IPS DF 6.9 (cell line): ENCODE measurements around the gene PIGZ.

ENCODE experiments used
- DNase-seq: peaks from one replicate; pipeline ENCODE4 v3.0.0-alpha.2; 2013; ENCODE audit warnings: low read depth, low spot score
- H3K27ac ChIP-seq: one replicate; pipeline ENCODE4 v1.5.1; 2013; ENCODE audit warnings: low read length, control low read depth
- H3K27me3 ChIP-seq: 2 replicates; pipeline ENCODE4 v1.6.1; 2013; ENCODE audit warnings: mild to moderate bottlenecking, low read length; ENCODE audit not compliant: control insufficient read depth, insufficient read depth
- H3K36me3 ChIP-seq: 2 replicates; pipeline ENCODE4 v1.6.1; 2013; ENCODE audit warnings: low read length; ENCODE audit not compliant: control insufficient read depth, insufficient read depth
- H3K4me1 ChIP-seq: 2 replicates; pipeline ENCODE4 v1.6.1; 2013; ENCODE audit warnings: low read length; ENCODE audit not compliant: control insufficient read depth, insufficient read depth
- H3K4me3 ChIP-seq: 2 replicates; pipeline ENCODE4 v1.5.1; 2013; ENCODE audit warnings: mild to moderate bottlenecking, low read length
- H3K9me3 ChIP-seq: 2 replicates; pipeline ENCODE4 v1.6.1; 2013; ENCODE audit warnings: low read length, inconsistent platforms; ENCODE audit not compliant: control insufficient read depth, insufficient read depth
- WGBS: extraction: QIAGEN DNeasy Blood & Tissue Kit; methylation state at CpG from one replicate; pipeline ENCODE4 v1.1.7; 2013; ENCODE audit warnings: mixed read lengths, missing lambda C conversion rate; ENCODE audit not compliant: insufficient read length, insufficient coverage; 5-methylcytosine and 5-hydroxymethylcytosine counted together

Gene PIGZ

DNA sequence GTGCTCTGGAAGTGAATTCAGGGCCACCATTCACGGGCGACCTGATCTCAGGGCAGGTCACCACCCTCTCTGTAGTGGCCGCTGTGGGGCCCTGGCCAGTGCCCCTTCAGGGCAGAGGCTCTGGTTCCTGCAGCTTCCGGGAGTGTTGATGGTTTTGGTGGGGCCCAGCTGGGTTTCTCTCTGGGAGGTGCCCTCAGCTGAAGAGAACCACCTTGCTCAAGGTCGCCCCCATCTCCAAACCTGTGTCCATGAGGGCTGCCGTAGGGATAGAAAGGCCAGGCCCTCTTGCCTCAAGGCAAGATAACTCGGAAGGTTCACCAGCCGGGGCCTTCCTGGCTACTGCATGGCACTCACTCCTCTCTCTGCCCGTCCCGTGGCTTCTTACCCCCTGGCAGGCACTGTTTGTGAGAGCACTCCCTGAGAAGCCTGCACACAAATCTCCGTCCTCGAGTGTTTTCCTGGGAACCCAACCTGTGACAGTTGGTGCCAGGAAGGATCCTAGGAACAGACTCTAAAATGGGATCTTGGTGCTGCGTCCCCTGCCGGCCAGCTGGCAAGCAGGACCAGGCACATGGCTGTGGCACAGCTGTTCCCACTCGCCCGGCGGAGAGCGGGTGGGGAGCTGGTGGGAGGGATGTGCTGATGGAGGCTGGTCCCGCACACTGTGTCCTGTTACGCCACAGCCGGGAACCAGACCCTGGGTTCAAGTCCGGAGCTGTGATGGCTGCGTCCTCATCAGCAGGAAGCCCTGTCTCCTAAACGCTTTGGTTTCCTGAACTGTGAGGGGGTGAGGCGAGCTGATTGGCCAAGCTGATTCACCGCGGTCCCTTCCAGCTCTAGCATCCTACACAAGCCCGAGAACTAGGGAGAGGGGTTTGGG lies 23.2 kb upstream of the PIGZ start:
- H3K4me1 ChIP-seq: peaks cover 1% of the 10 kb centered on the region; the same call in 1 of the 2 replicates
- H3K27me3 ChIP-seq: no peaks in the 10 kb centered on the region
- DNase-seq: no peak
- no CpG with 5 or more reads among the region's 28 CpGs for WGBS
- no peaks in the 10 kb centered on the region for H3K9me3 ChIP-seq
- H3K27ac ChIP-seq: no peak overlapping the region
- H3K4me3 ChIP-seq: no peak overlapping the region
- H3K36me3 ChIP-seq: no peaks in the 10 kb centered on the region

DNA sequence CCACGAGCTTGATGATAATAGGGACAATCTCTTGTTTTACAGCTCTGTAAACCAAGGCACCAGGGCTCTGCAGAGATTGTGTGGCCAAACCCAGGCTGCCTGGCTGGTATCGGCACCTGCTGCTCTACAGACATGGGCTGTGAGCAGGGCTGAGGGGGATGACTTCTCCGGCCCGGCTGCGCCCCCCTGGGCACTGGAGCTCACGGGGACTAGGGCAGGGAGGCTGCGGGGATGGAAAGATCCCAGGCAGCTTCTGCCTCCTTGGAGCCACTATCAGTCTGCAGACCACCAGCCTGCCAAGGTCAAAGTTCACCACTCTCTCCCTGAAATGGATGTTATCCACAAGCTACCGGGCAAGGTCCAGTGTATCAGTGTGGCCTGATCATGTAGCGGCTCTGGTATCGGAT lies 22.0 kb upstream of the PIGZ start:
- no peak overlapping the region for H3K27ac ChIP-seq
- H3K36me3 ChIP-seq: no peaks in the 10 kb centered on the region
- WGBS: no CpG with 5 or more reads among the region's 10 CpGs
- peaks cover 1% of the 10 kb centered on the region; the same call in 1 of the 2 replicates for H3K4me1 ChIP-seq
- no peak overlapping the region for H3K4me3 ChIP-seq
- H3K27me3 ChIP-seq: no peaks in the 10 kb centered on the region
- H3K9me3 ChIP-seq: no peaks in the 10 kb centered on the region
- DNase-seq: no peak

DNA sequence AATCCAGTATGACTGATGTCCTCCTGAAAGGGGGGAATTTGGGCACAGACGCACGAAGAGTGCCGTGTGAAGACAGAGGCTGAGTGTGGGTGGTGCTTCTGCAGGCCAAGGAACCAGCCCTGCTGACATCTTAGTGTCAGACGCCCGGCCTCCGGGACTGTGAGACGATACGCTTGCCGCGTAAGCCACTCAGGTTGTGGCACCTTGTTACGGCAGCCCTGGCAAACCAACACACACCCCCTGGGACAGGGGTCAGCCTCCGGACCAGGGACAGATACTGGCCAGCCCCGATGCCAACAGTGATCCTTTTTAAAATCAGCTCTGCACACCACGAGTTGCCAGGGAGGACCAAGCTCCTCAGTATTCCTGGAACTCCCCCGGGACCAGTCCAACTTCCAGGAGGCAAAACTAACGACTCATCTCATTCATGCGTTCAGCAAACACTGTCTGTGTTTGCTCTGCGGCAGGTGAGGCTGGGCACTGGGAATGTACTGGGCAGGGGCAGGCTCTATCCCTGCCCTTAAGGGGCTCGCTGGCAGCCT lies 21.2 kb upstream of the PIGZ start:
- H3K4me1 ChIP-seq: peaks cover 1% of the 10 kb centered on the region; the same call in 1 of the 2 replicates
- H3K9me3 ChIP-seq: no peaks in the 10 kb centered on the region
- no peak overlapping the region for H3K4me3 ChIP-seq
- no peak for DNase-seq
- H3K36me3 ChIP-seq: no peaks in the 10 kb centered on the region
- WGBS: no CpG with 5 or more reads among the region's 19 CpGs
- no peaks in the 10 kb centered on the region for H3K27me3 ChIP-seq
- H3K27ac ChIP-seq: no peak overlapping the region

DNA sequence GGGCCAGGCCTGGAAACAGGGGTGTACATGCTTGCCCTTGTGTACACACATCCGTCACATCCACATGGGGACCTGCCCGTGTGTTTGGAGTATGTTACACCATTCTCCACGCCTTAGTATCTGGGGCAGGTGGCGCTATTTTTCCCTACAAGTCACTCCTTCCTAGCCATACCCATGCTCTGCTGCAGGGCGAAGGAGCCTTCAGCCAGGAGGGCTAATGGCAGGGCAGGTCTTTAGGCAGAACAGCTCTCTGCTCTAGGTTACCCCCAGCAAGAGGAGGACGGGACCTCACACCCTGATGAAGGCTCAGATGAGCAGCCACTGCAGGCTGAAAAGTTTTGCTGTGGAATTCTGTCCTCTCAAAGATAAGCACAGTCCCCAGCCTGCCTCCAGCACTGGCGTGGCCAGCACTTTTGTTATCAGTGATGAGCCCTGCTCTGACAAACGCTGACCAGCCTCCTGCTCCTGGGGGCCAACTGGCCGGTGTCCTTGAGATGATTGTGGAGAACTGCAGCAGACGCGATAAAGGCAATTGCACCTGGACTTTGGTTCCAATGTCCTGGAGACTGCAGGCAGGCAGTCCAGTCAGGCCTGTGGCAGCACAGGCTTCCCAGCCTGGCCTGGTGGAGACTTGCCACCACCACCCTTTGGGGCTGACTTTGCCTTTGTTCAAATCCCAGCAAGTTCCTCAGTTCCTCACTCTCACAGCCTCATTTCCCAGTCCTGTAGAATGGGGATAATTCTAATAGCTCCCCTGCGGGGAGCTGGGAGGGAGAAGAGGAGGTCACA lies 19.8 kb upstream of the PIGZ start:
- H3K27ac ChIP-seq: no peak overlapping the region
- no peaks in the 10 kb centered on the region for H3K9me3 ChIP-seq
- no peak overlapping the region for H3K4me3 ChIP-seq
- no peaks in the 10 kb centered on the region for H3K36me3 ChIP-seq
- no peak for DNase-seq
- H3K27me3 ChIP-seq: no peaks in the 10 kb centered on the region
- WGBS: no CpG with 5 or more reads among the region's 12 CpGs
- no peaks in the 10 kb centered on the region for H3K4me1 ChIP-seq

DNA sequence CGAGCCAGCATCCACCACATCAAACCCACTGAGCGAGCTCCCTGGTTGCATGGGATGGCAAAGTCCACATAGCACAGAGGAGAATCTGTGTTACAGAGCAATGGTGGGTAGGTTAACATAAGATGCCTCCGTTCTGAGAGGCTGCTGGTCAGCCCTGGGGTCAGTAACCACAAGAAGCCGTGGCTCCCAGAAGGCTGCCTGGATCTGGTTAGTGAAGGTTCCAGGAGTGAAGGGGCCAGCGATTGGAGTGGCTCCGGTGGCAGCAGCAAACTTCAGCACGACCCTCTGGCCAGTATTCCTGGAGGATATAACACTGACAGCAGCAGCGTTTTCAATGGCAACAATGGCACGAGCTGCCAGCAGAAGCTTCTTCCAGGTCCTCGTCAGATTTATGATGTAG lies 18.4 kb upstream of the PIGZ start:
- Histone ChIP-seq H3K4me1 (no peaks in the 10 kb centered on the region), H3K4me3 (no peak overlapping the region), H3K27me3 (no peaks in the 10 kb centered on the region), H3K36me3 (no peaks in the 10 kb centered on the region), H3K27ac (no peak overlapping the region), H3K9me3 (no peaks in the 10 kb centered on the region)
- no CpG with 5 or more reads among the region's 10 CpGs for WGBS
- DNase-seq: no peak

DNA sequence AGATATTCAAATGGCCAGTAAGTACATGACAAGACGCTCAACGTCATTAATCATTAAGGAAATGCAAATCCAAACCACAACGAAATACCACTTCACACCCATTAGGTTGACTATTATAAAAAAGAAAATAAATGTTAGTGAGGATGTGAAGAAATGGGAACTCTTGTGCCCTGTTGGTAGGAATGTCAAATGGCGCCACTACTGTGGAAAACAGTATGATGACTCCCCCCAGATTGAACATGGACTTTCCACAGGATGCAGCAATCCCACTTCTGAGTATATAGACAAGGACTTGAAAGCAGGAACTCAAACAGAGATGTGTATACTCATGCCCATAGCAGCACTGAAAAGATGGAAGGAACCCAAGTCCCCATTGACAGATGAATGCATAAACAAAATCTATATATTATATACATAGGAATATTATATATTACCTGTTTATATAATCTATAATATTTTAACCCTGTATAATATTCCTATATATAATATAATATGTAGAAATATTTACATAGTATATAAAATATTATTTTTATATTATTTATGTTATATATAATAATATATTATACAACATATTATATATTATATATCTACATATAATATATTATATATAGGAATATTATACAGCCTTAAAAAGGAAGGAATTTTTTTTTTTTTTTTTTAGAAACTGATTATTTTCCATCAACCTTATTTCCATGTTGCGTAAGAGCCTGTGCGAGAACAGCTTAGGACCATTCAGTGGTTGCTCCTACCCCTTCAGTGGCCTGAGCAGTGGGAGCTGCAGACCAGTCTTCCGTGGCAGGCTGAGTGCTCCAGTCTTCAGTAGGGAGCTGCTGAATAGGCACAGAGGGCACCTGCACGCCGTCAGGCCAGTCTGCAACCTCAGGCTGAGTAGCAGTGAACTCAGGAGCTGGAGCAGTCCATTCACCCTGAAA lies 17.6 kb upstream of the PIGZ start:
- no peaks in the 10 kb centered on the region for H3K27me3 ChIP-seq
- H3K4me3 ChIP-seq: no peak overlapping the region
- no peaks in the 10 kb centered on the region for H3K9me3 ChIP-seq
- no peak for DNase-seq
- no peak overlapping the region for H3K27ac ChIP-seq
- no CpG with 5 or more reads among the region's 9 CpGs for WGBS
- no peaks in the 10 kb centered on the region for H3K4me1 ChIP-seq
- no peaks in the 10 kb centered on the region for H3K36me3 ChIP-seq

DNA sequence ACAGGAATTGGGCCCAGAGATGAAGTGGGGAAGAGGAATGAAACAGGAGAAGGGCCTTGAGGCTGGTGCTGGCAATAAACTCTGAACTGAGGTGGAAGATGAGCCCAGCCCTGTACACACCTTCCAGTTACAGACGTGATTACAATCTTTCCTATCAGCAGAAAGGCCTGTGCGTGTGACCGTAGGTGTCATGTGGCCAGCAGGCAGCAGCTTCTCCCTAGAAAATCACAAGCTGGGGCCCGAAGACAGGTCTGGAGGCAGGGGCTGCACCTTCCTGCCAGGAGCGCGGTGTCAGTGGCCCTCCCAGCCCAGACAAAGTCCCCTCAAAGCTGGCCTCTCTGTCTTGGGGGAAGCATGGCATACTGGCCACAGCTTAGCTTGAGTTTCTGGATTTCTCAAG lies 16.7 kb upstream of the PIGZ start:
- WGBS: no CpG with 5 or more reads among the region's 6 CpGs
- Histone ChIP-seq H3K27me3 (no peaks in the 10 kb centered on the region), H3K9me3 (no peaks in the 10 kb centered on the region), H3K27ac (no peak overlapping the region), H3K36me3 (no peaks in the 10 kb centered on the region), H3K4me1 (no peaks in the 10 kb centered on the region), H3K4me3 (no peak overlapping the region)
- no peak for DNase-seq

DNA sequence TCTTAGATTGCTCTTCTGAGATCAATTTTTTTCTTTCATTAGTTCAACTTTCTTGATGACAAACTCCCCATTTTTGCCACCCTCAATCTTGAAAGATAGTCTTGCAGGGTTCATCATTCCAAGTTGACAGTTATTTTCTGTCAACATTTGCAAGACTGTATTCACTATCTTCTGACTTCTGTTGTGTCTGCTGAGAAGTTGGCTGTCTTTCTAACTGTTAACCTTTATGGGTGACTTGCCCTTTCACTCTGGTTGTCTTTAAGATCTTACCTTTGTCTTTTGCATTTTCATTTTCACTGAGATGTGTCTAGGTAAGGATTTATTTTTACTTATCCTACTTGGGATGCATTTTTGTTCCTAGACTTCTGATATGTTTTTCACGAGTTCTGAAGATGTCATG lies 14.6 kb upstream of the PIGZ start:
- DNase-seq: no peak
- WGBS: no CpG with 5 or more reads among the region's 1 CpG
- Histone ChIP-seq H3K4me1 (peaks cover 1% of the 10 kb centered on the region; the same call in 1 of the 2 replicates), H3K4me3 (no peak overlapping the region), H3K27ac (no peak overlapping the region), H3K27me3 (no peaks in the 10 kb centered on the region), H3K9me3 (no peaks in the 10 kb centered on the region), H3K36me3 (no peaks in the 10 kb centered on the region)

GRCh38 chr3:196981657-196982056 lies 13.0 kb upstream of the PIGZ start:
- H3K4me3 ChIP-seq: no peak overlapping the region
- no CpG with 5 or more reads among the region's 13 CpGs for WGBS
- H3K27me3 ChIP-seq: no peaks in the 10 kb centered on the region
- no peaks in the 10 kb centered on the region for H3K9me3 ChIP-seq
- DNase-seq: no peak
- peaks cover 1% of the 10 kb centered on the region; the same call in 1 of the 2 replicates for H3K4me1 ChIP-seq
- H3K36me3 ChIP-seq: no peaks in the 10 kb centered on the region
- no peak overlapping the region for H3K27ac ChIP-seq

GRCh38 chr3:196979545-196979944 lies 10.9 kb upstream of the PIGZ start:
- peaks cover 1% of the 10 kb centered on the region; the same call in 1 of the 2 replicates for H3K4me1 ChIP-seq

More at GRCh38 chr3:196979545-196979944, 10.9 kb upstream of the PIGZ start:
- no CpG with 5 or more reads among the region's 10 CpGs for WGBS
- no peaks in the 10 kb centered on the region for H3K9me3 ChIP-seq
- H3K27me3 ChIP-seq: no peaks in the 10 kb centered on the region
- DNase-seq: no peak
- no peak overlapping the region for H3K27ac ChIP-seq
- H3K36me3 ChIP-seq: no peaks in the 10 kb centered on the region
- H3K4me3 ChIP-seq: no peak overlapping the region
